Natural killer cell (primary cell): ENCODE results near the gene KNDC1. TPM values are rescaled to one million over a fixed set of nuclear protein-coding genes. Genes with fewer than 3 reads are reported as not detected.

Experiments used
- ATAC-seq, 3 donors: fragments of 150-1000 bp in 2 of 3; fragments of 200-7000 bp in 1 of 3; cut with Tn5 transposase; 1 replicate in 1 of 3; 2 replicates in 2 of 3; pipeline ENCODE4 v1.10.0; 2021; ENCODE audit warnings: mild to moderate bottlenecking in 2 of 3, moderate library complexity in 2 of 3
- DNase-seq, 2 donors: peaks; one replicate each; pipeline versions ENCODE4 v3.0.0 to v3.0.0-alpha.2; 2013 to 2021; ENCODE audit warnings: mixed read lengths in 1 of 2
- H3K27ac ChIP-seq: one replicate; pipeline ENCODE4 v1.5.1; 2013; ENCODE audit warnings: mild to moderate bottlenecking, low read length
- H3K27me3 ChIP-seq: one replicate; pipeline ENCODE4 v1.6.1; 2013; ENCODE audit warnings: low read length; ENCODE audit not compliant: control insufficient read depth, insufficient read depth
- H3K36me3 ChIP-seq: one replicate; pipeline ENCODE4 v1.6.1; 2013; ENCODE audit warnings: low read length; ENCODE audit not compliant: control insufficient read depth, insufficient read depth
- H3K4me1 ChIP-seq: one replicate; pipeline ENCODE4 v1.6.1; 2013; ENCODE audit warnings: low read length; ENCODE audit not compliant: control insufficient read depth, insufficient read depth
- H3K4me3 ChIP-seq: one replicate; pipeline ENCODE4 v1.5.1; 2013; ENCODE audit warnings: low read length
- H3K9me3 ChIP-seq: one replicate; pipeline ENCODE4 v1.6.1; 2013; ENCODE audit warnings: low read length; ENCODE audit not compliant: control insufficient read depth, insufficient read depth
- H3K27ac Mint-ChIP-seq, 2 donors: one replicate each; pipeline ENCODE4 v1.8.0; 2022; ENCODE audit warnings: mild to moderate bottlenecking in 2 of 2, mixed read lengths in 2 of 2, moderate library complexity in 1 of 2
- H3K27me3 Mint-ChIP-seq, 2 donors: one replicate each; pipeline ENCODE4 v1.8.0; 2022; ENCODE audit warnings: low read depth in 2 of 2, mixed read lengths in 2 of 2
- H3K36me3 Mint-ChIP-seq: one replicate; pipeline ENCODE4 v1.8.0; 2022; ENCODE audit warnings: mixed read lengths
- H3K4me1 Mint-ChIP-seq, 2 donors: one replicate each; pipeline ENCODE4 v1.8.0; 2022; ENCODE audit warnings: mixed read lengths in 2 of 2
- H3K4me3 Mint-ChIP-seq: one replicate; pipeline ENCODE4 v1.8.0; 2022; ENCODE audit warnings: mild to moderate bottlenecking, moderate library complexity, mixed read lengths
- H3K9me3 Mint-ChIP-seq, 2 donors: one replicate each; pipeline ENCODE4 v1.8.0; 2022; ENCODE audit warnings: mixed read lengths in 2 of 2
- CTCF ChIP-seq: fragments of 200-600 bp; IDR thresholded peaks from one replicate; pipeline ENCODE4 v1.8.0; 2022; ENCODE audit warnings: antibody characterized with exemption
- WGBS: methylation state at CpG from one replicate; pipeline ENCODE4 v1.1.7; 2013; ENCODE audit warnings: missing lambda C conversion rate; ENCODE audit not compliant: insufficient coverage; 5-methylcytosine and 5-hydroxymethylcytosine counted together
- intact Hi-C: fragments of 100-400 bp; cut with micrococcal nuclease; formaldehyde crosslinking; loops from one replicate; pipeline ENCODE4 v1.14.2; 2022
- total RNA-seq, 4 donors: library from RNA; stranded (reverse); fragments of 120-200 nt in 1 of 4; gene quantifications; one replicate each; pipeline versions ENCODE4 v1.2.3 to v1.2.4, GENCODE V29; 2013 to 2022

The KNDC1 gene
- total RNA-seq, 3 donors from 2014 or later (not counting 1 experiment from before 2014, with no cell fraction given), result 2.1 to 5.9 TPM; not detected in 1

- Histone ChIP-seq H3K27me3 (peaks cover 14% of the 10 kb centered on the region), H3K4me1 (peaks cover 12% of the 10 kb centered on the region), H3K27ac (no peak overlapping the region), H3K36me3 (no peaks in the 10 kb centered on the region), H3K4me3 (no peak overlapping the region), H3K9me3 (no peaks in the 10 kb centered on the region)
- no peak for TF ChIP-seq CTCF
- Mint-ChIP-seq H3K9me3 (no peaks in the 10 kb centered on the region), H3K27me3 (peaks cover 8 to 12% of the 10 kb centered on the region in 2 donors), H3K4me3 (no peak overlapping the region), H3K27ac (no peak overlapping the region), H3K36me3 (no peaks in the 10 kb centered on the region), H3K4me1 (no peaks in the 10 kb centered on the region)
- DNase-seq, result no peak
- intact Hi-C loops, result no loop called here
- WGBS, result 20% methylated on average over 9 of the region's 18 CpGs
- ATAC-seq, result no peak
These were observed 439 bp upstream of the KNDC1 start for GRCh38 chr10:133159611-133159949.

GRCh38 chr10:133160826-133161471, 930 bp downstream of the KNDC1 start:
- no peaks in the 10 kb centered on the region for H3K9me3 ChIP-seq
- no peak overlapping the region for H3K27ac ChIP-seq
- H3K4me3 Mint-ChIP-seq, result peak overlapping the region; percentile 63
- intact Hi-C loops, result loop anchor here (2.0 kb wide), 1 partner anchor 16 kb away; no protein-coding TSS in a partner anchor
- peaks cover 14% of the 10 kb centered on the region for H3K27me3 ChIP-seq
- H3K9me3 Mint-ChIP-seq, result no peaks in the 10 kb centered on the region
- peaks cover 12% of the 10 kb centered on the region for H3K4me1 ChIP-seq
- H3K27me3 Mint-ChIP-seq, result peaks cover 5 to 12% of the 10 kb centered on the region in 2 donors
- no peak overlapping the region for H3K4me3 ChIP-seq
- TF ChIP-seq CTCF, result no peak
- ATAC-seq (no peak), DNase-seq (no peak)
- 4% methylated on average over 29 of the region's 29 CpGs for WGBS
- H3K36me3 Mint-ChIP-seq, result no peaks in the 10 kb centered on the region
- H3K4me1 Mint-ChIP-seq, result no peaks in the 10 kb centered on the region
- H3K27ac Mint-ChIP-seq, result no peak overlapping the region
- no peaks in the 10 kb centered on the region for H3K36me3 ChIP-seq

- Mint-ChIP-seq H3K27ac (no peak overlapping the region), H3K9me3 (no peaks in the 10 kb centered on the region), H3K36me3 (no peaks in the 10 kb centered on the region), H3K27me3 (peaks cover 5 to 12% of the 10 kb centered on the region in 2 donors), H3K4me1 (no peaks in the 10 kb centered on the region), H3K4me3 (no peak overlapping the region)
- no peak overlapping the region for H3K27ac ChIP-seq
- no peak for TF ChIP-seq CTCF
- no peaks in the 10 kb centered on the region for H3K9me3 ChIP-seq
- ATAC-seq (no peak), DNase-seq (no peak)
- H3K36me3 ChIP-seq, result no peaks in the 10 kb centered on the region
- H3K4me1 ChIP-seq, result peaks cover 12% of the 10 kb centered on the region
- intact Hi-C loops, result loop anchor here (2.0 kb wide), 1 partner anchor 17 kb away; no protein-coding TSS in a partner anchor
- no peak overlapping the region for H3K4me3 ChIP-seq
- peaks cover 14% of the 10 kb centered on the region for H3K27me3 ChIP-seq
- WGBS, result 59% methylated on average over 33 of the region's 33 CpGs
These were observed 1.6 kb downstream of the KNDC1 start for GRCh38 chr10:133161486-133162109.
